ENCODE data around the gene FBXL15. TPM values are rescaled to one million over a fixed set of nuclear protein-coding genes. Genes with fewer than 3 reads are reported as not detected.

Gene FBXL15
- total RNA-seq, 2 experiments from 2014 or later, result 14.1 to 15.7 TPM

- H3K27ac Mint-ChIP-seq, result no peak overlapping the region
- POLR2A ChIA-PET, result no interaction called here
- CTCF ChIA-PET, result no interaction called here
- ATAC-seq (no peak), DNase-seq (no peak)
- H3K4me3 Mint-ChIP-seq, result no peak overlapping the region
- peaks cover 18% of the 10 kb centered on the region for H3K36me3 Mint-ChIP-seq (ENCODE audit: low read depth)
- no peaks in the 10 kb centered on the region for H3K4me1 Mint-ChIP-seq (ENCODE audit: low read depth)
- no peaks in the 10 kb centered on the region for H3K27me3 Mint-ChIP-seq
- intact Hi-C loops (cut with micrococcal nuclease), result no loop called here
- no peak for TF ChIP-seq CTCF (IDR thresholded peaks at IDR 0.05)
- H3K9me3 Mint-ChIP-seq, result no peaks in the 10 kb centered on the region
Measured at GRCh38 chr10:102376901-102377300, 43.7 kb upstream of the FBXL15 start.

DNA sequence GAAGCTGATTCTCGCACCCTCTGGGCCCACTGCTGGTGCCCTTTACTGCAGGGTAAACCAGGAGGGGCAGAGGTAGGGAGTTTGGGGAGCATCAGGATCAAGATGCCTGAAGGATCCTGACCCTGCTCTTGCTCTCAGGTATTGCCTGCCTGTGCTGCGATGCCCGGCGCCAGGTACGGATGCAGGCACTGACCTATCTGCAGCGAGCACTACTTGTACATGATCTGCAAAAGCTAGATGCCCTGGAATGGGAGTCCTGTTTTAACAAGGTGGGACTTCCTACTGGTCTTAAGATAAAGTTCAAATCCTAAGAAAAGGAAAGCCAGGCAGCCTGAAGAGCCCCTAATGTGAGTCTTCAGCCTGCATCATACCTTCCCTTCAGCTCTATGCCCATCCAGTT, 41.3 kb upstream of the FBXL15 start:
- ChIA-PET CTCF (interaction anchor here (1.6 kb wide), 1 partner anchor 15 kb away, joined by 8 read pairs; no protein-coding TSS in a partner anchor), POLR2A (interaction anchor here (1.0 kb wide), 1 partner anchor 22 kb away, joined by 3 read pairs; no protein-coding TSS in a partner anchor)

GRCh38 chr10:102381983-102382382, 38.7 kb upstream of the FBXL15 start:
- Mint-ChIP-seq H3K27ac (no peak overlapping the region), H3K4me1 (ENCODE audit: low read depth) (peaks cover 3% of the 10 kb centered on the region), H3K27me3 (no peaks in the 10 kb centered on the region), H3K36me3 (ENCODE audit: low read depth) (peaks cover 14% of the 10 kb centered on the region), H3K4me3 (no peak overlapping the region), H3K9me3 (no peaks in the 10 kb centered on the region)
- CTCF ChIA-PET, result interaction anchor here (1.0 to 1.4 kb wide), 3 partner anchors 10 to 213 kb away, joined by 3 to 5 read pairs (median 4); no protein-coding TSS in a partner anchor
- intact Hi-C loops (cut with micrococcal nuclease), result no loop called here
- POLR2A ChIA-PET, result interaction anchor here (4.3 kb wide), 1 partner anchor 12 kb away, joined by 22 read pairs; the partner anchor contains the start of gene NFKB2
- no peak for TF ChIP-seq CTCF (IDR thresholded peaks at IDR 0.05)
- ATAC-seq (no peak), DNase-seq (no peak)

More for the DNA sequence above, 41.3 kb upstream of the FBXL15 start:
- Mint-ChIP-seq H3K9me3 (no peaks in the 10 kb centered on the region), H3K4me1 (ENCODE audit: low read depth) (peaks cover 3% of the 10 kb centered on the region), H3K27me3 (no peaks in the 10 kb centered on the region), H3K4me3 (no peak overlapping the region), H3K27ac (no peak overlapping the region), H3K36me3 (ENCODE audit: low read depth) (peaks cover 21% of the 10 kb centered on the region)
- intact Hi-C loops (cut with micrococcal nuclease), result no loop called here
- ATAC-seq, result no peak
- DNase-seq, result no peak
- no peak for TF ChIP-seq CTCF (IDR thresholded peaks at IDR 0.05)

DNA sequence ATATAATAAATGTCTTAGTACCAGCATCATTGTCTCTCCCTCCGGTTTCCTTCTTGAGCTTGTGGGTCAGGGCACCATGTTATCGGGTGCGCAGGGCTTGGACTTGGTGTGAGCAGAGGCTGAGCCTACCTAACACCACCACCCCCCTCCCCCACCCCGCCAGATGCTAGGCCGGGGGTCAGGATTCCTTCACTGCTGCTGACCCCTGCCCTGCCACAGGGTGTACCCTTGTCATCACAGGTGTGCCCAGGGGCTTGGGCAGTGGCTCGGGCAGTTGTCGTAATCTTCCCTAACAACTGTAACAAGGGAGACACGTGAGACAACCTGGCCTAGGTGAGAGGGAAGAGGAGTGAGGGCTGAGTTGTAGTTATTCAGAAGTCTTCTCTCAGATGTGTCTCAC, 37.8 kb upstream of the FBXL15 start:
- no peak for TF ChIP-seq CTCF (IDR thresholded peaks at IDR 0.05)
- DNase-seq (no peak), ATAC-seq (no peak)
- ChIA-PET CTCF (interaction anchor here (0.5 to 4.2 kb wide), 4 partner anchors 11 to 152 kb away, joined by 3 to 36 read pairs (median 28); no protein-coding TSS in a partner anchor), POLR2A (interaction anchor here (4.3 kb wide), 1 partner anchor 11 kb away, joined by 22 read pairs; the partner anchor contains the start of gene NFKB2)
- no peaks in the 10 kb centered on the region for H3K9me3 Mint-ChIP-seq
- H3K27me3 Mint-ChIP-seq, result no peaks in the 10 kb centered on the region
- H3K36me3 Mint-ChIP-seq (ENCODE audit: low read depth), result peaks cover 13% of the 10 kb centered on the region
- intact Hi-C loops (cut with micrococcal nuclease), result no loop called here
- H3K4me3 Mint-ChIP-seq, result no peak overlapping the region
- H3K27ac Mint-ChIP-seq, result no peak overlapping the region
- H3K4me1 Mint-ChIP-seq (ENCODE audit: low read depth), result peaks cover 3% of the 10 kb centered on the region

GRCh38 chr10:102384053-102384452, 36.6 kb upstream of the FBXL15 start:
- no peaks in the 10 kb centered on the region for H3K9me3 Mint-ChIP-seq
- peak; percentile 49 for ATAC-seq
- no peak overlapping the region for H3K4me3 Mint-ChIP-seq
- no peak overlapping the region for H3K27ac Mint-ChIP-seq
- ChIA-PET CTCF (interaction anchor here (0.9 to 4.2 kb wide), 12 partner anchors 10 to 200 kb away, joined by 3 to 36 read pairs (median 6); no protein-coding TSS in a partner anchor), POLR2A (interaction anchor here (1.2 to 4.3 kb wide), 2 partner anchors 10 to 98 kb away, joined by 4 to 22 read pairs; partner anchors contain the start of gene NFKB2)
- intact Hi-C loops (cut with micrococcal nuclease), result no loop called here
- H3K36me3 Mint-ChIP-seq (ENCODE audit: low read depth), result peaks cover 11% of the 10 kb centered on the region
- peak; percentile 29 for TF ChIP-seq CTCF (IDR thresholded peaks at IDR 0.05)
- H3K4me1 Mint-ChIP-seq (ENCODE audit: low read depth), result peaks cover 3% of the 10 kb centered on the region
- no peaks in the 10 kb centered on the region for H3K27me3 Mint-ChIP-seq
- DNase-seq, result peak; percentile 49

All from activated CD8-positive, alpha-beta T cell treated with anti-CD3 and anti-CD28 coated beads for 36 hours (primary cell).